H9 (cell line): ENCODE results near the gene LRRC73. TPM values are rescaled to one million over a fixed set of nuclear protein-coding genes. Genes with fewer than 3 reads are reported as not detected.

Source experiments
- DNase-seq: peaks from one replicate; pipeline ENCODE4 v3.0.0-alpha.2; 2017
- H2AFZ ChIP-seq: one replicate; pipeline ENCODE4 v1.6.1; 2013; ENCODE audit warnings: mild to moderate bottlenecking, low read length, control low read depth, moderate library complexity
- H2AK5ac ChIP-seq: 2 replicates; pipeline ENCODE4 v1.6.1; 2013; ENCODE audit warnings: low read length, control low read depth, mixed read lengths; ENCODE audit not compliant: insufficient read length
- H2BK120ac ChIP-seq: one replicate; pipeline ENCODE4 v1.6.1; 2013; ENCODE audit warnings: low read depth, mild to moderate bottlenecking, low read length, control low read depth, inconsistent platforms; ENCODE audit not compliant: poor library complexity, severe bottlenecking
- H2BK12ac ChIP-seq: 2 replicates; pipeline ENCODE4 v1.6.1; 2013; ENCODE audit warnings: low read length, control low read depth, mixed read lengths, low read depth; ENCODE audit not compliant: insufficient read length
- H2BK15ac ChIP-seq: 2 replicates; pipeline ENCODE4 v1.6.1; 2013; ENCODE audit warnings: low read depth, low read length, control low read depth
- H2BK20ac ChIP-seq: one replicate; pipeline ENCODE4 v1.6.1; 2013; ENCODE audit warnings: low read depth, mild to moderate bottlenecking, low read length, control low read depth, inconsistent platforms; ENCODE audit not compliant: poor library complexity, severe bottlenecking
- H2BK5ac ChIP-seq: 2 replicates; pipeline ENCODE4 v1.6.1; 2013; ENCODE audit warnings: low read length, control low read depth, mixed read lengths; ENCODE audit not compliant: insufficient read length
- H3K14ac ChIP-seq: 2 replicates; pipeline ENCODE4 v1.6.1; 2013; ENCODE audit warnings: low read length, control low read depth; ENCODE audit not compliant: insufficient read depth
- H3K18ac ChIP-seq: 2 replicates; pipeline ENCODE4 v1.6.1; 2013; ENCODE audit warnings: low read depth, mild to moderate bottlenecking, mixed read lengths, low read length, control low read depth; ENCODE audit not compliant: insufficient read length
- H3K23ac ChIP-seq: 2 replicates; pipeline ENCODE4 v1.6.1; 2013; ENCODE audit warnings: low read length, control low read depth, mixed read lengths, low read depth; ENCODE audit not compliant: insufficient read length
- H3K23me2 ChIP-seq: 2 replicates; pipeline ENCODE4 v1.6.1; 2013; ENCODE audit warnings: low read depth, mild to moderate bottlenecking, mixed read lengths, low read length, control low read depth; ENCODE audit not compliant: insufficient read length, poor library complexity, severe bottlenecking
- H3K27ac ChIP-seq: 2 replicates; pipeline ENCODE4 v1.5.1; 2013; ENCODE audit warnings: low read length, control low read depth, mixed read lengths, low read depth; ENCODE audit not compliant: insufficient read length
- H3K27me3 ChIP-seq: 2 replicates; pipeline ENCODE4 v1.6.1; 2013; ENCODE audit warnings: low read length, control low read depth, inconsistent platforms; ENCODE audit not compliant: insufficient read depth
- H3K4ac ChIP-seq: 2 replicates; pipeline ENCODE4 v1.6.1; 2013; ENCODE audit warnings: low read depth, mild to moderate bottlenecking, control low read depth, inconsistent platforms, low read length, moderate library complexity
- H3K4me1 ChIP-seq: 2 replicates; pipeline ENCODE4 v1.6.1; 2013; ENCODE audit warnings: low read length, control low read depth, inconsistent platforms; ENCODE audit not compliant: insufficient read depth
- H3K4me2 ChIP-seq: 2 replicates; pipeline ENCODE4 v1.6.1; 2013; ENCODE audit warnings: low read length, control low read depth, mixed read lengths; ENCODE audit not compliant: insufficient read length, insufficient read depth
- H3K56ac ChIP-seq: 2 replicates; pipeline ENCODE4 v1.6.1; 2013; ENCODE audit warnings: low read depth, mild to moderate bottlenecking, mixed read lengths, low read length, control low read depth; ENCODE audit not compliant: insufficient read length
- H3K79me1 ChIP-seq: 2 replicates; pipeline ENCODE4 v1.6.1; 2013; ENCODE audit warnings: low read depth, mild to moderate bottlenecking, moderate library complexity, low read length, control low read depth, inconsistent platforms; ENCODE audit not compliant: insufficient read depth, poor library complexity, severe bottlenecking
- H3K79me2 ChIP-seq: 2 replicates; pipeline ENCODE4 v1.6.1; 2013; ENCODE audit warnings: low read length, control low read depth, inconsistent platforms; ENCODE audit not compliant: insufficient read depth
- H3K9ac ChIP-seq: 2 replicates; pipeline ENCODE4 v1.6.1; 2013; ENCODE audit warnings: low read length, control low read depth, mixed read lengths; ENCODE audit not compliant: insufficient read length; ENCODE audit errors: extremely low read depth
- H3K9me3 ChIP-seq: one replicate; pipeline ENCODE4 v1.6.1; 2013; ENCODE audit warnings: low read depth, low read length, inconsistent platforms; ENCODE audit not compliant: control insufficient read depth
- H3T11ph ChIP-seq: one replicate; pipeline ENCODE4 v1.6.1; 2013; ENCODE audit warnings: mild to moderate bottlenecking, low read length, control low read depth, inconsistent platforms
- H4K20me1 ChIP-seq: one replicate; pipeline ENCODE4 v1.6.1; 2013; ENCODE audit not compliant: control insufficient read depth, insufficient read length, insufficient read depth
- H4K5ac ChIP-seq: 2 replicates; pipeline ENCODE4 v1.6.1; 2013; ENCODE audit warnings: low read depth, mild to moderate bottlenecking, mixed read lengths, low read length, control low read depth; ENCODE audit not compliant: insufficient read length
- H4K8ac ChIP-seq: replicated peaks from 2 replicates; pipeline ENCODE4 v1.6.1; 2013; ENCODE audit warnings: low read length, control low read depth, mixed read lengths, low read depth; ENCODE audit not compliant: insufficient read length
- H4K91ac ChIP-seq: 2 replicates; pipeline ENCODE4 v1.6.1; 2013; ENCODE audit warnings: low read depth, mild to moderate bottlenecking, moderate library complexity, mixed read lengths, low read length, control low read depth; ENCODE audit not compliant: insufficient read length
- H3K27ac Mint-ChIP-seq, 3 experiments: 2 replicates in 2 of 3; 3 replicates in 1 of 3; pipeline ENCODE4 v1.8.0; 2020 to 2021; ENCODE audit warnings: mixed read lengths in 3 of 3, mild to moderate bottlenecking in 1 of 3, moderate library complexity in 1 of 3
- H3K27me3 Mint-ChIP-seq: 2 replicates; pipeline ENCODE4 v1.8.0; 2021; ENCODE audit warnings: low read depth, mild to moderate bottlenecking, moderate library complexity, mixed read lengths
- H3K36me3 Mint-ChIP-seq, 3 experiments: 2 replicates in 2 of 3; 3 replicates in 1 of 3; pipeline ENCODE4 v1.8.0; 2020 to 2021; ENCODE audit warnings: low read depth in 3 of 3, mixed read lengths in 3 of 3; ENCODE audit not compliant: insufficient read depth in 1 of 3
- H3K4me1 Mint-ChIP-seq, 2 experiments: 2 replicates each; pipeline ENCODE4 v1.8.0; 2020; ENCODE audit warnings: mixed read lengths in 2 of 2
- H3K4me3 Mint-ChIP-seq, 2 experiments: 2 replicates in 1 of 2; 3 replicates in 1 of 2; pipeline ENCODE4 v1.8.0; 2020 to 2021; ENCODE audit warnings: mild to moderate bottlenecking in 2 of 2, mixed read lengths in 2 of 2, moderate library complexity in 1 of 2
- H3K9me3 Mint-ChIP-seq, 2 experiments: 2 replicates in 1 of 2; 3 replicates in 1 of 2; pipeline ENCODE4 v1.8.0; 2020; ENCODE audit warnings: mild to moderate bottlenecking in 2 of 2, mixed read lengths in 2 of 2, moderate library complexity in 1 of 2
- CTCF ChIP-seq: fragments of 200-600 bp; sonication (generic); conservative IDR thresholded peaks from 3 replicates; pipeline ENCODE4 v1.8.0; 2021; ENCODE audit warnings: antibody characterized with exemption, mild to moderate bottlenecking
- WGBS: extraction: QIAGEN DNeasy Blood & Tissue Kit; methylation state at CpG from one replicate; pipeline ENCODE4 v1.1.7; 2013; ENCODE audit warnings: missing lambda C conversion rate, low lambda C conversion rate, mixed read lengths; ENCODE audit not compliant: insufficient read length; ENCODE audit errors: extremely low coverage; 5-methylcytosine and 5-hydroxymethylcytosine counted together
- total RNA-seq: library from RNA; stranded (reverse); gene quantifications from 2 replicates; pipeline ENCODE4 v1.2.1, GENCODE V29; 2021

The LRRC73 gene
- total RNA-seq, 1 experiment from 2014 or later: 0.55 TPM

GRCh38 chr6:43465948-43466347, 44.2 kb downstream of the LRRC73 start:
- Histone ChIP-seq H3K56ac (no peak overlapping the region), H3K4ac (no peak overlapping the region), H2BK5ac (no peak overlapping the region), H3K9me3 (no peaks in the 10 kb centered on the region), H4K91ac (no peak overlapping the region), H2BK120ac (no peak overlapping the region), H3K23ac (no peak overlapping the region), H3K14ac (no peak overlapping the region), H2BK20ac (no peak overlapping the region), H3K9ac (no peak overlapping the region), H3K23me2 (no peaks in the 10 kb centered on the region), H3K79me1 (no peaks in the 10 kb centered on the region), H3K79me2 (no peaks in the 10 kb centered on the region), H3K27ac (no peak overlapping the region), H3K4me2 (no peak overlapping the region), H2AFZ (no peak overlapping the region), H2BK15ac (no peak overlapping the region), H3K27me3 (no peaks in the 10 kb centered on the region), H3K4me1 (peaks cover 3% of the 10 kb centered on the region; the same call in 1 of the 2 replicates), H4K5ac (no peak overlapping the region), H3K18ac (no peak overlapping the region), H4K8ac (no peak overlapping the region), H2AK5ac (no peak overlapping the region), H4K20me1 (no peaks in the 10 kb centered on the region), H2BK12ac (no peak overlapping the region), H3T11ph (no peak overlapping the region)
- no CpG with 5 or more reads among the region's 2 CpGs for WGBS
- Mint-ChIP-seq H3K27ac (no peak overlapping the region), H3K4me3 (no peak overlapping the region), H3K9me3 (no peaks in the 10 kb centered on the region), H3K36me3 (no peaks in the 10 kb centered on the region), H3K27me3 (peaks cover 15% of the 10 kb centered on the region), H3K4me1 (peaks cover 12 to 17% of the 10 kb centered on the region in 2 experiments)
- TF ChIP-seq CTCF: no peak
- DNase-seq: no peak
